HepG2 (cell line): ENCODE results near the gene CNNM2. TPM values are rescaled to one million over a fixed set of nuclear protein-coding genes. Genes with fewer than 3 reads are reported as not detected.

Source experiments
- CREM ChIP-seq, 2 experiments: sonication (generic) in 1 of 2; formaldehyde crosslinking in 1 of 2; IDR thresholded peaks; 2 replicates each; pipeline versions ENCODE4 v1.4.0 to v1.6.1; 2016 to 2020; ENCODE audit warnings: antibody characterized with exemption in 1 of 2, mild to moderate bottlenecking in 1 of 2, missing genetic modification reagents in 1 of 2
- FLYWCH1 ChIP-seq: sonication (generic); formaldehyde crosslinking; IDR thresholded peaks from 2 replicates; pipeline ENCODE4 v1.8.1; 2023; ENCODE audit warnings: mild to moderate bottlenecking, missing genetic modification reagents
- KLF16 ChIP-seq, 2 experiments: sonication (generic) in 1 of 2; formaldehyde crosslinking in 1 of 2; IDR thresholded peaks; 2 replicates each; pipeline versions ENCODE4 v1.6.1 to v1.8.0; 2016 to 2023; ENCODE audit warnings: missing genetic modification reagents in 2 of 2, missing compliant biosample characterization in 1 of 2
- MYNN ChIP-seq: sonication (generic); formaldehyde crosslinking; IDR thresholded peaks from 2 replicates; pipeline ENCODE4 v1.4.0; 2020; ENCODE audit warnings: mild to moderate bottlenecking, low read depth, missing genetic modification reagents
- NFIB ChIP-seq: sonication (generic); formaldehyde crosslinking; IDR thresholded peaks from 2 replicates; pipeline ENCODE4 v1.9.0; 2021; ENCODE audit warnings: missing genetic modification reagents, mild to moderate bottlenecking, borderline replicate concordance
- ZBTB46 ChIP-seq: sonication (generic); formaldehyde crosslinking; IDR thresholded peaks from 2 replicates; pipeline ENCODE4 v1.4.0; 2020; ENCODE audit warnings: mild to moderate bottlenecking, missing genetic modification reagents, borderline replicate concordance
- ZNF224 ChIP-seq: sonication (generic); formaldehyde crosslinking; IDR thresholded peaks from 2 replicates; pipeline ENCODE4 v1.5.0; 2020; ENCODE audit warnings: mild to moderate bottlenecking, missing genetic modification reagents
- ZNF354B ChIP-seq: sonication (generic); formaldehyde crosslinking; IDR thresholded peaks from 2 replicates; pipeline ENCODE4 v1.8.0; 2022; ENCODE audit warnings: mild to moderate bottlenecking, missing genetic modification reagents
- ZNF432 ChIP-seq: sonication (generic); formaldehyde crosslinking; IDR thresholded peaks from 2 replicates; pipeline ENCODE4 v1.5.0; 2020; ENCODE audit warnings: missing genetic modification reagents, mild to moderate bottlenecking, borderline replicate concordance
- polyA plus RNA-seq, 8 experiments: library from polyadenylated mRNA; depleted of rRNA in 3 of 8; stranded (reverse) in 7 of 8; unstranded in 1 of 8; fragments of >200 nt; fragmentation: Illumina TruSeq in 4 of 8; extraction: Trizol in 4 of 8; gene quantifications; 2 replicates each; pipeline versions ENCODE4 v1.2.1 to v1.2.3, GENCODE V29; 2011 to 2016; ENCODE audit warnings: low read depth in 4 of 8, missing spikeins in 1 of 8, mixed read lengths in 1 of 8; ENCODE audit not compliant: insufficient read depth in 1 of 8
- total RNA-seq, 5 experiments: library from RNA; depleted of rRNA; stranded (reverse); fragments of >200 nt; fragmentation: Illumina TruSeq; extraction: Trizol; gene quantifications; 2 replicates each; pipeline ENCODE4 v1.2.3, GENCODE V29; 2016; ENCODE audit warnings: low read depth in 1 of 5
- TF ChIP-seq, protein P1 (sequence below): sonication (generic); formaldehyde crosslinking; IDR thresholded peaks from 2 replicates; pipeline ENCODE4 v1.5.0; 2020; ENCODE audit warnings: mild to moderate bottlenecking, missing genetic modification reagents, borderline replicate concordance
- TF ChIP-seq, protein P2 (sequence below): sonication (generic); formaldehyde crosslinking; IDR thresholded peaks from 2 replicates; pipeline ENCODE4 v1.4.0; 2020; ENCODE audit warnings: low read depth, missing genetic modification reagents

CNNM2 gene
- total and polyA plus RNA-seq, 2 of the 13 experiments (the other 11 are each of a cell fraction or from before 2014, with no cell fraction given), result 7.1 to 9.0 TPM

GRCh38 chr10:102951316-102951715, 33.2 kb downstream of the CNNM2 start (continued):
- TF ChIP-seq, protein P1, sequence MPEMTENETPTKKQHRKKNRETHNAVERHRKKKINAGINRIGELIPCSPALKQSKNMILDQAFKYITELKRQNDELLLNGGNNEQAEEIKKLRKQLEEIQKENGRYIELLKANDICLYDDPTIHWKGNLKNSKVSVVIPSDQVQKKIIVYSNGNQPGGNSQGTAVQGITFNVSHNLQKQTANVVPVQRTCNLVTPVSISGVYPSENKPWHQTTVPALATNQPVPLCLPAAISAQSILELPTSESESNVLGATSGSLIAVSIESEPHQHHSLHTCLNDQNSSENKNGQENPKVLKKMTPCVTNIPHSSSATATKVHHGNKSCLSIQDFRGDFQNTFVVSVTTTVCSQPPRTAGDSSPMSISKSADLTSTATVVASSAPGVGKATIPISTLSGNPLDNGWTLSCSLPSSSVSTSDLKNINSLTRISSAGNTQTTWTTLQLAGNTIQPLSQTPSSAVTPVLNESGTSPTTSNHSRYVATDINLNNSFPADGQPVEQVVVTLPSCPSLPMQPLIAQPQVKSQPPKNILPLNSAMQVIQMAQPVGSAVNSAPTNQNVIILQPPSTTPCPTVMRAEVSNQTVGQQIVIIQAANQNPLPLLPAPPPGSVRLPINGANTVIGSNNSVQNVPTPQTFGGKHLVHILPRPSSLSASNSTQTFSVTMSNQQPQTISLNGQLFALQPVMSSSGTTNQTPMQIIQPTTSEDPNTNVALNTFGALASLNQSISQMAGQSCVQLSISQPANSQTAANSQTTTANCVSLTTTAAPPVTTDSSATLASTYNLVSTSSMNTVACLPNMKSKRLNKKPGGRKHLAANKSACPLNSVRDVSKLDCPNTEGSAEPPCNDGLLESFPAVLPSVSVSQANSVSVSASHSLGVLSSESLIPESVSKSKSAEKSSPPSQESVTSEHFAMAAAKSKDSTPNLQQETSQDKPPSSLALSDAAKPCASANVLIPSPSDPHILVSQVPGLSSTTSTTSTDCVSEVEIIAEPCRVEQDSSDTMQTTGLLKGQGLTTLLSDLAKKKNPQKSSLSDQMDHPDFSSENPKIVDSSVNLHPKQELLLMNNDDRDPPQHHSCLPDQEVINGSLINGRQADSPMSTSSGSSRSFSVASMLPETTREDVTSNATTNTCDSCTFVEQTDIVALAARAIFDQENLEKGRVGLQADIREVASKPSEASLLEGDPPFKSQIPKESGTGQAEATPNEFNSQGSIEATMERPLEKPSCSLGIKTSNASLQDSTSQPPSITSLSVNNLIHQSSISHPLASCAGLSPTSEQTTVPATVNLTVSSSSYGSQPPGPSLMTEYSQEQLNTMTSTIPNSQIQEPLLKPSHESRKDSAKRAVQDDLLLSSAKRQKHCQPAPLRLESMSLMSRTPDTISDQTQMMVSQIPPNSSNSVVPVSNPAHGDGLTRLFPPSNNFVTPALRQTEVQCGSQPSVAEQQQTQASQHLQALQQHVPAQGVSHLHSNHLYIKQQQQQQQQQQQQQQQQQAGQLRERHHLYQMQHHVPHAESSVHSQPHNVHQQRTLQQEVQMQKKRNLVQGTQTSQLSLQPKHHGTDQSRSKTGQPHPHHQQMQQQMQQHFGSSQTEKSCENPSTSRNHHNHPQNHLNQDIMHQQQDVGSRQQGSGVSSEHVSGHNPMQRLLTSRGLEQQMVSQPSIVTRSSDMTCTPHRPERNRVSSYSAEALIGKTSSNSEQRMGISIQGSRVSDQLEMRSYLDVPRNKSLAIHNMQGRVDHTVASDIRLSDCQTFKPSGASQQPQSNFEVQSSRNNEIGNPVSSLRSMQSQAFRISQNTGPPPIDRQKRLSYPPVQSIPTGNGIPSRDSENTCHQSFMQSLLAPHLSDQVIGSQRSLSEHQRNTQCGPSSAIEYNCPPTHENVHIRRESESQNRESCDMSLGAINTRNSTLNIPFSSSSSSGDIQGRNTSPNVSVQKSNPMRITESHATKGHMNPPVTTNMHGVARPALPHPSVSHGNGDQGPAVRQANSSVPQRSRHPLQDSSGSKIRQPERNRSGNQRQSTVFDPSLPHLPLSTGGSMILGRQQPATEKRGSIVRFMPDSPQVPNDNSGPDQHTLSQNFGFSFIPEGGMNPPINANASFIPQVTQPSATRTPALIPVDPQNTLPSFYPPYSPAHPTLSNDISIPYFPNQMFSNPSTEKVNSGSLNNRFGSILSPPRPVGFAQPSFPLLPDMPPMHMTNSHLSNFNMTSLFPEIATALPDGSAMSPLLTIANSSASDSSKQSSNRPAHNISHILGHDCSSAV (CRISPR knock-in tag), result no peak
- TF ChIP-seq, protein P2, sequence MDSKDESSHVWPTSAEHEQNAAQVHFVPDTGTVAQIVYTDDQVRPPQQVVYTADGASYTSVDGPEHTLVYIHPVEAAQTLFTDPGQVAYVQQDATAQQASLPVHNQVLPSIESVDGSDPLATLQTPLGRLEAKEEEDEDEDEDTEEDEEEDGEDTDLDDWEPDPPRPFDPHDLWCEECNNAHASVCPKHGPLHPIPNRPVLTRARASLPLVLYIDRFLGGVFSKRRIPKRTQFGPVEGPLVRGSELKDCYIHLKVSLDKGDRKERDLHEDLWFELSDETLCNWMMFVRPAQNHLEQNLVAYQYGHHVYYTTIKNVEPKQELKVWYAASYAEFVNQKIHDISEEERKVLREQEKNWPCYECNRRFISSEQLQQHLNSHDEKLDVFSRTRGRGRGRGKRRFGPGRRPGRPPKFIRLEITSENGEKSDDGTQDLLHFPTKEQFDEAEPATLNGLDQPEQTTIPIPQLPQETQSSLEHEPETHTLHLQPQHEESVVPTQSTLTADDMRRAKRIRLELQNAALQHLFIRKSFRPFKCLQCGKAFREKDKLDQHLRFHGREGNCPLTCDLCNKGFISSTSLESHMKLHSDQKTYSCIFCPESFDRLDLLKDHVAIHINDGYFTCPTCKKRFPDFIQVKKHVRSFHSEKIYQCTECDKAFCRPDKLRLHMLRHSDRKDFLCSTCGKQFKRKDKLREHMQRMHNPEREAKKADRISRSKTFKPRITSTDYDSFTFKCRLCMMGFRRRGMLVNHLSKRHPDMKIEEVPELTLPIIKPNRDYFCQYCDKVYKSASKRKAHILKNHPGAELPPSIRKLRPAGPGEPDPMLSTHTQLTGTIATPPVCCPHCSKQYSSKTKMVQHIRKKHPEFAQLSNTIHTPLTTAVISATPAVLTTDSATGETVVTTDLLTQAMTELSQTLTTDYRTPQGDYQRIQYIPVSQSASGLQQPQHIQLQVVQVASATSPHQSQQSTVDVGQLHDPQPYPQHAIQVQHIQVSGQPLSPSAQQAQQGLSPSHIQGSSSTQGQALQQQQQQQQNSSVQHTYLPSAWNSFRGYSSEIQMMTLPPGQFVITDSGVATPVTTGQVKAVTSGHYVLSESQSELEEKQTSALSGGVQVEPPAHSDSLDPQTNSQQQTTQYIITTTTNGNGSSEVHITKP (CRISPR knock-in tag), result no peak
- TF ChIP-seq ZNF354B (CRISPR knock-in tag) (no peak), ZNF432 (CRISPR knock-in tag) (no peak), ZBTB46 (CRISPR knock-in tag) (no peak), FLYWCH1 (no peak), NFIB (CRISPR knock-in tag) (no peak), MYNN (CRISPR knock-in tag) (no peak), KLF16 (CRISPR knock-in tag; IDR thresholded peaks at IDR 0.05) (no peak), CREM (IDR thresholded peaks at IDR 0.05) (no peak), CREM (CRISPR knock-in tag; IDR thresholded peaks at IDR 0.05) (no peak), ZNF224 (CRISPR knock-in tag) (no peak)
